ENCODE measurements around the gene FECH. TPM values are rescaled to one million over a fixed set of nuclear protein-coding genes. Genes with fewer than 3 reads are reported as not detected.
A peak's percentile ranks its signal among the peaks of the same experiment; 100 is the strongest.

Gene FECH
- total and polyA plus RNA-seq, 9 of the 15 experiments (the other 6 are each of a cell fraction or from before 2014, with no cell fraction given) = 19.8 to 170 (median 56.8) TPM

DNA sequence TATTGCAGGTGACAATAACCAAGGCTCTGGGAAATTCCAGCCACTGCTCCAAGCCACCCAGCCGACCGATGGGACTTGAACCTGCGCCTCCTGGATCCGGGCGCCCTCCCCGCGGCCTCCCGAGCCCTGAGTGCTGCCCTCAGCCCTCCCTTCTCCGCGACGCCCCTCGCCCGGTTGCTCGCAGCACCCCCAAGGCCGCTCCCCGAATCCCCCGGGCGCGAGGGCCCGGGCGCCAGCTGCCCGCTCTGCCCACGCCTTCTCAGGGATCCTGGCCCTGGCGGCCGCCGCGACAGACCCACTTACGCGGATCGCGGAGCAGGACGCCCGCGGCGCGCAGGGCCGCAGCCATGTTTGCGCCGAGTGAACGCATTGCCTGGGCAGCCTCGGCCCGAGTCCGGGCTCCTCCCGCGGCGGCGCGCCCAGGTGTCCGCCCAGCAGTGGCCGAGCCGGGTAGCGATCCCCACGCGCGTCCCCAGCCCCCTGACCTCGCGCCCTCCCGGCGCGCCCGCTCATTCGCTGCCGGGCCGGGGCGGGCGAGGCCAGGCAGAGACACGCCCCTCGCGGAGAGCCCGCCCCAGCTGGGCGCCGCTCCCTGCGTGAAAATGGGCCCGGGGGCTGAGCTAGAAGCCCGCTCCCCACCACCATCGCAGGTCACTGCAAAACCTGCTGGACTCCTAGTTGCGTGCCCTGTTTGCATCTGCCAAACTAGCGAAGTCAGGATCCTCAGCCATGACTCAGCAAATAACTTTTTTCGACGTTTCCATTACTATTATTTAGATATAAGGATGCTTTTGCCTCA is at the start of gene FECH (continued):
- TF ChIP-seq KLF16 (IDR thresholded peaks at IDR 0.05) (no peak), GATA2 (CRISPR knock-in tag; IDR thresholded peaks at IDR 0.05) (no peak), ZBTB2 (IDR thresholded peaks at IDR 0.05) (no peak), ZNF696 (CRISPR knock-in tag; conservative IDR thresholded peaks at IDR 0.05) (no peak), FOSL1 (tag; conservative IDR thresholded peaks at IDR 0.05) (no peak), ARID1B (IDR thresholded peaks at IDR 0.05) (0 out of 2 replicates have a peak, but pooled peaks have one; percentile 42), TRIM24 (IDR thresholded peaks at IDR 0.05) (no peak), ZC3H4 (CRISPR knock-in tag; IDR thresholded peaks at IDR 0.05; ENCODE audit: borderline replicate concordance) (no peak), ETV6 (IDR thresholded peaks at IDR 0.05; ENCODE audit: borderline replicate concordance in 1 of 2, low read depth in 2 of 2, low read length in 1 of 2) (no peak), ETV6 (CRISPR knock-in tag; IDR thresholded peaks at IDR 0.05; ENCODE audit: borderline replicate concordance) (no peak), EHMT2 (IDR thresholded peaks at IDR 0.05) (no peak), NCOR1 (IDR thresholded peaks at IDR 0.05) (no peak), ARNT (IDR thresholded peaks at IDR 0.05) (no peak), MAZ (CRISPR knock-in tag; conservative IDR thresholded peaks at IDR 0.05 in 1 of 2, IDR thresholded peaks at IDR 0.05 in 1 of 2) (0 out of 4 replicates have a peak, but pooled peaks of 1 of the 2 experiments have one; percentile 55), LEF1 (IDR thresholded peaks at IDR 0.05) (no peak), TCFL5 (CRISPR knock-in tag; conservative IDR thresholded peaks at IDR 0.05) (no peak), ZNF384 (IDR thresholded peaks at IDR 0.05; ENCODE audit: low read depth, low read length) (no peak)
- TF ChIP-seq, protein P1, sequence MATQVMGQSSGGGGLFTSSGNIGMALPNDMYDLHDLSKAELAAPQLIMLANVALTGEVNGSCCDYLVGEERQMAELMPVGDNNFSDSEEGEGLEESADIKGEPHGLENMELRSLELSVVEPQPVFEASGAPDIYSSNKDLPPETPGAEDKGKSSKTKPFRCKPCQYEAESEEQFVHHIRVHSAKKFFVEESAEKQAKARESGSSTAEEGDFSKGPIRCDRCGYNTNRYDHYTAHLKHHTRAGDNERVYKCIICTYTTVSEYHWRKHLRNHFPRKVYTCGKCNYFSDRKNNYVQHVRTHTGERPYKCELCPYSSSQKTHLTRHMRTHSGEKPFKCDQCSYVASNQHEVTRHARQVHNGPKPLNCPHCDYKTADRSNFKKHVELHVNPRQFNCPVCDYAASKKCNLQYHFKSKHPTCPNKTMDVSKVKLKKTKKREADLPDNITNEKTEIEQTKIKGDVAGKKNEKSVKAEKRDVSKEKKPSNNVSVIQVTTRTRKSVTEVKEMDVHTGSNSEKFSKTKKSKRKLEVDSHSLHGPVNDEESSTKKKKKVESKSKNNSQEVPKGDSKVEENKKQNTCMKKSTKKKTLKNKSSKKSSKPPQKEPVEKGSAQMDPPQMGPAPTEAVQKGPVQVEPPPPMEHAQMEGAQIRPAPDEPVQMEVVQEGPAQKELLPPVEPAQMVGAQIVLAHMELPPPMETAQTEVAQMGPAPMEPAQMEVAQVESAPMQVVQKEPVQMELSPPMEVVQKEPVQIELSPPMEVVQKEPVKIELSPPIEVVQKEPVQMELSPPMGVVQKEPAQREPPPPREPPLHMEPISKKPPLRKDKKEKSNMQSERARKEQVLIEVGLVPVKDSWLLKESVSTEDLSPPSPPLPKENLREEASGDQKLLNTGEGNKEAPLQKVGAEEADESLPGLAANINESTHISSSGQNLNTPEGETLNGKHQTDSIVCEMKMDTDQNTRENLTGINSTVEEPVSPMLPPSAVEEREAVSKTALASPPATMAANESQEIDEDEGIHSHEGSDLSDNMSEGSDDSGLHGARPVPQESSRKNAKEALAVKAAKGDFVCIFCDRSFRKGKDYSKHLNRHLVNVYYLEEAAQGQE (IDR thresholded peaks at IDR 0.05; ENCODE audit: borderline replicate concordance) = no peak
- TF ChIP-seq, protein P1 (CRISPR knock-in tag; IDR thresholded peaks at IDR 0.05; ENCODE audit: low read depth) = no peak
- TF ChIP-seq, protein P2, sequence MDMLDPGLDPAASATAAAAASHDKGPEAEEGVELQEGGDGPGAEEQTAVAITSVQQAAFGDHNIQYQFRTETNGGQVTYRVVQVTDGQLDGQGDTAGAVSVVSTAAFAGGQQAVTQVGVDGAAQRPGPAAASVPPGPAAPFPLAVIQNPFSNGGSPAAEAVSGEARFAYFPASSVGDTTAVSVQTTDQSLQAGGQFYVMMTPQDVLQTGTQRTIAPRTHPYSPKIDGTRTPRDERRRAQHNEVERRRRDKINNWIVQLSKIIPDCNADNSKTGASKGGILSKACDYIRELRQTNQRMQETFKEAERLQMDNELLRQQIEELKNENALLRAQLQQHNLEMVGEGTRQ (CRISPR knock-in tag; IDR thresholded peaks at IDR 0.05) = no peak
